K562 (cell line): ENCODE results near the gene SNX14.
"Not testable (repeated sequence)": the region's sequence is repeated elsewhere in the genome, so short reads cannot be mapped to it uniquely, and the experiment has no call there.

Experiments used
- BMI1 ChIP-seq: fragments of 150-350 bp; IDR thresholded peaks from 2 replicates; pipeline ENCODE4 v1.6.1; 2014; ENCODE audit warnings: low read length
- JUN ChIP-seq, 2 experiments: sonication (generic) in 1 of 2; formaldehyde crosslinking in 1 of 2; IDR thresholded peaks; 2 replicates each; pipeline versions ENCODE4 v1.6.1 to v1.8.0; 2012 to 2022; ENCODE audit warnings: borderline replicate concordance in 2 of 2, mild to moderate bottlenecking in 2 of 2, improper control_type of control experiment in 1 of 2, low read depth in 1 of 2, low read length in 1 of 2, missing genetic modification reagents in 1 of 2
- LEF1 ChIP-seq: fragments of 450-650 bp; IDR thresholded peaks from 2 replicates; pipeline ENCODE4 v1.6.1; 2016; ENCODE audit warnings: mild to moderate bottlenecking
- ZBED1 ChIP-seq: IDR thresholded peaks from 2 replicates; pipeline ENCODE4 v1.6.1; 2014
- ZBTB1 ChIP-seq: sonication (generic); formaldehyde crosslinking; IDR thresholded peaks from 2 replicates; pipeline ENCODE4 v1.8.1; 2023; ENCODE audit warnings: missing genetic modification reagents, low read depth, mild to moderate bottlenecking, borderline replicate concordance
- TF ChIP-seq, protein P1 (sequence below), 3 experiments: IDR thresholded peaks in 2 of 3; conservative IDR thresholded peaks in 1 of 3; 2 replicates each; pipeline ENCODE4 v1.5.1; 2011 to 2012; ENCODE audit warnings: low read length in 3 of 3, mild to moderate bottlenecking in 3 of 3, control low read depth in 2 of 3, improper control_type of control experiment in 1 of 3, inconsistent platforms in 1 of 3, low read depth in 1 of 3, mixed read lengths in 1 of 3, moderate library complexity in 1 of 3; ENCODE audit not compliant: insufficient read depth in 2 of 3

DNA sequence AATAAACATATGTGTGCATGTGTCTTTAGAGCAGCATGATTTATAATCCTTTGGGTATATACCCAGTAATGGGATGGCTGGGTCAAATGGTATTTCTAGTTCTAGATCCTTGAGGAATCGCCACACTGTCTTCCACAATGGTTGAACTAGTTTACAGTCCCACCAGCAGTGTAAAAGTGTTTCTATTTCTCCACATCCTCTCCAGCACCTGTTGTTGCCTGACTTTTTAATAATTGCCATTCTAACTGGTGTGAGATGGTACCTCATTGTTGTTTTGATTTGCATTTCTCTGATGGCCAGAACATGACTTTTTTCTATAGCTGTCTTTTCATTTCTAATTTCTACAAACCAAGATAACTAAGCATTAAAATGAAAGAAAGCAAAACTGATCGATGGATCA is 29.4 kb downstream of the SNX14 start:
- not testable (repeated sequence) for TF ChIP-seq ZBED1; BMI1; JUN (IDR thresholded peaks at IDR 0.05; ENCODE audit: borderline replicate concordance, low read depth, low read length); JUN (CRISPR knock-in tag; IDR thresholded peaks at IDR 0.05; ENCODE audit: borderline replicate concordance); LEF1; ZBTB1 (CRISPR knock-in tag)
- TF ChIP-seq, protein P1, sequence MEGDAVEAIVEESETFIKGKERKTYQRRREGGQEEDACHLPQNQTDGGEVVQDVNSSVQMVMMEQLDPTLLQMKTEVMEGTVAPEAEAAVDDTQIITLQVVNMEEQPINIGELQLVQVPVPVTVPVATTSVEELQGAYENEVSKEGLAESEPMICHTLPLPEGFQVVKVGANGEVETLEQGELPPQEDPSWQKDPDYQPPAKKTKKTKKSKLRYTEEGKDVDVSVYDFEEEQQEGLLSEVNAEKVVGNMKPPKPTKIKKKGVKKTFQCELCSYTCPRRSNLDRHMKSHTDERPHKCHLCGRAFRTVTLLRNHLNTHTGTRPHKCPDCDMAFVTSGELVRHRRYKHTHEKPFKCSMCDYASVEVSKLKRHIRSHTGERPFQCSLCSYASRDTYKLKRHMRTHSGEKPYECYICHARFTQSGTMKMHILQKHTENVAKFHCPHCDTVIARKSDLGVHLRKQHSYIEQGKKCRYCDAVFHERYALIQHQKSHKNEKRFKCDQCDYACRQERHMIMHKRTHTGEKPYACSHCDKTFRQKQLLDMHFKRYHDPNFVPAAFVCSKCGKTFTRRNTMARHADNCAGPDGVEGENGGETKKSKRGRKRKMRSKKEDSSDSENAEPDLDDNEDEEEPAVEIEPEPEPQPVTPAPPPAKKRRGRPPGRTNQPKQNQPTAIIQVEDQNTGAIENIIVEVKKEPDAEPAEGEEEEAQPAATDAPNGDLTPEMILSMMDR (IDR thresholded peaks at IDR 0.05 in 2 of 3, conservative IDR thresholded peaks at IDR 0.05 in 1 of 3; ENCODE audit: insufficient read depth in 2 of 3, low read depth in 1 of 3, low read length in 3 of 3) = not testable (repeated sequence)
